Suprapubic skin (tissue), 4 donors: ENCODE data around the gene PPP1R9B. TPM values are rescaled to one million over a fixed set of nuclear protein-coding genes. Genes with fewer than 3 reads are reported as not detected.

ENCODE experiments used
- DNase-seq, 2 donors: peaks; one replicate each; pipeline ENCODE4 v3.0.0-alpha.2; 2019; ENCODE audit warnings: low spot score in 2 of 2
- H3K27ac ChIP-seq: fragments of 200-600 bp; sonication (generic); one replicate; pipeline ENCODE4 v1.5.1; 2019
- H3K27me3 ChIP-seq: fragments of 200-600 bp; sonication (generic); one replicate; pipeline ENCODE4 v1.5.1; 2019
- H3K36me3 ChIP-seq: fragments of 200-600 bp; sonication (generic); one replicate; pipeline ENCODE4 v1.5.1; 2019
- H3K4me1 ChIP-seq: fragments of 200-600 bp; sonication (generic); one replicate; pipeline ENCODE4 v1.5.1; 2019
- H3K4me3 ChIP-seq: fragments of 200-600 bp; sonication (generic); one replicate; pipeline ENCODE4 v1.5.1; 2019; ENCODE audit warnings: mild to moderate bottlenecking
- H3K9me3 ChIP-seq: fragments of 200-600 bp; sonication (generic); one replicate; pipeline ENCODE4 v1.5.1; 2019
- CTCF ChIP-seq, 2 donors: fragments of 200-600 bp in 1 of 2; fragments of 450-650 bp in 1 of 2; sonication (generic) in 1 of 2; IDR thresholded peaks; one replicate each; pipeline ENCODE4 v1.5.1; 2016 to 2019; ENCODE audit warnings: antibody characterized with exemption in 2 of 2, mild to moderate bottlenecking in 1 of 2, moderate library complexity in 1 of 2
- EP300 ChIP-seq: sonication (generic); formaldehyde crosslinking; IDR thresholded peaks from one replicate; pipeline ENCODE4 v1.6.1; 2017; ENCODE audit warnings: antibody characterized with exemption
- POLR2A ChIP-seq, 2 donors: fragments of 450-650 bp; IDR thresholded peaks; one replicate each; pipeline ENCODE4 v1.6.1; 2017; ENCODE audit warnings: antibody characterized with exemption in 2 of 2, mild to moderate bottlenecking in 2 of 2, moderate library complexity in 2 of 2
- POLR2AphosphoS5 ChIP-seq, 3 donors: sonication (generic); formaldehyde crosslinking; IDR thresholded peaks; one replicate each; pipeline ENCODE4 v1.6.1; 2017; ENCODE audit warnings: antibody characterized with exemption in 3 of 3
- WGBS: methylation state at CpG from one replicate; pipeline ENCODE4 v1.1.5; 2018; 5-methylcytosine and 5-hydroxymethylcytosine counted together
- total RNA-seq, 4 donors: library from RNA; depleted of rRNA; stranded (reverse); fragments of >200 nt; gene quantifications; one replicate each; pipeline ENCODE4 v1.1.0, GENCODE V29; 2016

Gene PPP1R9B
- total RNA-seq, 4 donors from 2014 or later: 21.5 to 26.2 (median 23.7) TPM

- Histone ChIP-seq H3K4me1 (peaks cover 22% of the 10 kb centered on the region), H3K9me3 (no peaks in the 10 kb centered on the region), H3K4me3 (no peak overlapping the region), H3K27me3 (no peaks in the 10 kb centered on the region), H3K27ac (no peak overlapping the region), H3K36me3 (peaks cover 20% of the 10 kb centered on the region)
- WGBS: 87% methylated on average over 2 of the region's 2 CpGs
- no peak for TF ChIP-seq EP300
- no peak for TF ChIP-seq CTCF (IDR thresholded peaks at IDR 0.05)
- TF ChIP-seq POLR2AphosphoS5 (IDR thresholded peaks at IDR 0.05): no peak
- no peak for TF ChIP-seq POLR2A (IDR thresholded peaks at IDR 0.05)
- no peak for DNase-seq
Observed at GRCh38 chr17:50091918-50092285, 58.6 kb downstream of the PPP1R9B start.

DNA sequence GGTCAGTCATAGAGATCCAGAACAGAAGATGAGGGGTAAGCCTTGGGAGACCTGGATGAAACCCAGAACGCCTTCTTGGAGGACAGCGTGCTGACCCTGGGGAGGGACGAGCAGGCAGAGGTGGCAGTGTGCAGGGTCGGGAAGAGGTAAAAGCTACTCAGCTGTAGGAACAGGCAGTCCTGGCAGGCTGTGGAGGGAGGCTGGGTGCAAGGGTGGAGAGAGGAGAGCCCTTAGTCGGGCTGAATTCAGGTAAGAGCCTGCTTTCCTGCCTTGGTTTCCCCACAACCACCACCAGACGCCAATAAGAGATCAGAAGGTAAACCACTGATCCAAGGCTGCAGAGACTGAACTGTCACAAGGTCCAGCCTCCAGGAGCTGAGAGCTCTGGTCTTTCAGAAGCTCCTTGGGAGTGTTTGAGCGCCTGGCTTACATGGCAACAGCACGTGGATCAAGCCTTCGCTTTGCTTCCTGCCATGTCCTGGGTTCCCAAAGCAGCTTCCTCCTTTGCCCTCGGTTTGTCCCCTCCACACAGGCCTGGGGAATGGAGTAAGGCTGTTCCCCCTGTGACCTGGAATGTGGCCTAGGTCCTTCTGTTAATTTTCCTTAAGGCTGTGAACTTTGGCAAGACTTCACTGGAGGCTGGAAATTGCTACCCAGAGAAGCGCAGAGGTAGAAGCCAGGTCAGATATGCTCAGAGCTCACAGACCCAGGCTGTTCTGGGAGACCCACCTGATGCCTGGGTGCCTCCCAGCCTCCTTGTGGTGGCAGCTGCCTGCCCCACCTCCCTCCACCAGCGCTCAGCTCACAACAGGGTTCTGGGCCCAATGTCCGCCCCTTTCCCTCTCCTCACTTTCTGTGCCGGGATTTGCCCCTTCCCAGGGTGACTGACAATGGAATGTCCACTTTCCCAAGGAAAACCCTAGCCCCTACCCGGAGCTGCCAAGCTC lies 59.2 kb downstream of the PPP1R9B start:
- Histone ChIP-seq H3K4me3 (no peak overlapping the region), H3K27ac (no peak overlapping the region), H3K27me3 (no peaks in the 10 kb centered on the region), H3K36me3 (peaks cover 20% of the 10 kb centered on the region), H3K9me3 (no peaks in the 10 kb centered on the region), H3K4me1 (peaks cover 16% of the 10 kb centered on the region)
- DNase-seq: no peak
- TF ChIP-seq CTCF (IDR thresholded peaks at IDR 0.05) (no peak), POLR2AphosphoS5 (IDR thresholded peaks at IDR 0.05) (no peak), POLR2A (IDR thresholded peaks at IDR 0.05) (no peak), EP300 (no peak)
- WGBS: 79% methylated on average over 12 of the region's 15 CpGs

DNA sequence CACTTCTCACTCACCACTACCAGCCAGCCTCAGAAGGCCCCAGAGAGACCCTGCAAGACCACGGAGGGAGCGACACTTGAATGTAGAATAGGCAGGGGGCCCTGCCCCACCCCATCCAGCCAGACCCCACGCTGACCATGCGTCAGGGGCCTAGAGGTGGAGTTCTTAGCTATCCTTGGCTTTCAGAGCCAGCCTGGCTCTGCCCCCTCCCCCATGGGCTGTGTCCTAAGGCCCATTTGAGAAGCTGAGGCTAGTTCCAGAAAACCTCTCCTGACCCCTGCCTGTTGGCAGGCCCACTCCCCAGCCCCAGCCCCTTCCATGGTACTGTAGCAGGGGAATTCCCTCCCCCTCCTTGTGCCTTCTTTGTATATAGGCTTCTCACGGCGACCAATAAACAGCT lies 60.4 kb downstream of the PPP1R9B start:
- H3K27me3 ChIP-seq: no peaks in the 10 kb centered on the region
- WGBS: 51% methylated on average over 2 of the region's 6 CpGs
- H3K36me3 ChIP-seq: peaks cover 20% of the 10 kb centered on the region
- peaks cover 8% of the 10 kb centered on the region for H3K4me1 ChIP-seq
- no peak overlapping the region for H3K4me3 ChIP-seq
- TF ChIP-seq POLR2AphosphoS5 (IDR thresholded peaks at IDR 0.05) (no peak), CTCF (IDR thresholded peaks at IDR 0.05) (no peak), EP300 (no peak), POLR2A (IDR thresholded peaks at IDR 0.05) (no peak)
- no peak overlapping the region for H3K27ac ChIP-seq
- H3K9me3 ChIP-seq: no peaks in the 10 kb centered on the region
- DNase-seq: no peak

DNA sequence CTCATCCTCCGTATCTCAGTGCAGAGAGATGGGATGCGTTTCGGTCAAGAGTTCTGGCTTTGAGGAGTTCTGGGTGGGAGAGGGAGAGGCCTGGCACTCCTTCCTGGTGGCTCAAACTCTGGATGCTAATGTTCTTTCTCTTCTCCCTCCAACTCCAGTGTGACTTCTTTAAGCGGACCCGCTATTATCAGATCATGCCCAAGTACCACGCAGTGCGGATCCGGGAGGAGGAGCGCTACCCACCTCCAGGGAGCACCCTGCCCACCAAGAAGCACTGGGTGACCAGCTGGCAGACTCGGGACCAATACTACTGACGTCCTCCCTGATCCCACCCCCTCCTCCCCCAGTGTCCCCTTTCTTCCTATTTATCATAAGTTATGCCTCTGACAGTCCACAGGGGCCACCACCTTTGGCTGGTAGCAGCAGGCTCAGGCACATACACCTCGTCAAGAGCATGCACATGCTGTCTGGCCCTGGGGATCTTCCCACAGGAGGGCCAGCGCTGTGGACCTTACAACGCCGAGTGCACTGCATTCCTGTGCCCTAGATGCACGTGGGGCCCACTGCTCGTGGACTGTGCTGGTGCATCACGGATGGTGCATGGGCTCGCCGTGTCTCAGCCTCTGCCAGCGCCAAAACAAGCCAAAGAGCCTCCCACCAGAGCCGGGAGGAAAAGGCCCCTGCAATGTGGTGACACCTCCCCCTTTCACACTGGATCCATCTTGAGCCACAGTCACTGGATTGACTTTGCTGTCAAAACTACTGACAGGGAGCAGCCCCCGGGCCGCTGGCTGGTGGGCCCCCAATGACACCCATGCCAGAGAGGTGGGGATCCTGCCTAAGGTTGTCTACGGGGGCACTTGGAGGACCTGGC lies 61.3 kb downstream of the PPP1R9B start:
- peaks cover 3% of the 10 kb centered on the region for H3K4me1 ChIP-seq
- peaks cover 20% of the 10 kb centered on the region for H3K36me3 ChIP-seq
- H3K9me3 ChIP-seq: no peaks in the 10 kb centered on the region
- TF ChIP-seq CTCF (IDR thresholded peaks at IDR 0.05): no peak
- TF ChIP-seq POLR2A (IDR thresholded peaks at IDR 0.05): no peak
- no peak for TF ChIP-seq POLR2AphosphoS5 (IDR thresholded peaks at IDR 0.05)
- TF ChIP-seq EP300: no peak
- H3K4me3 ChIP-seq: no peak overlapping the region
- H3K27ac ChIP-seq: no peak overlapping the region
- H3K27me3 ChIP-seq: no peaks in the 10 kb centered on the region
- WGBS: 84% methylated on average over 14 of the region's 25 CpGs
- DNase-seq: no peak
